BJ (cell line): ENCODE measurements around the gene HMCN2. TPM values are rescaled to one million over a fixed set of nuclear protein-coding genes. Genes with fewer than 3 reads are reported as not detected.

Experiments
- CTCF ChIA-PET: fragments of 350-600 bp; formaldehyde crosslinking; extraction: SDS; loops from one replicate; lab custom pipeline; 2021; ENCODE audit warnings: antibody characterized with exemption, inconsistent platforms; lab: Yijun Ruan, JAX
- POLR2A ChIA-PET: fragments of 300-600 bp; sonication (Branson Sonifier 250); formaldehyde crosslinking; extraction: SDS; loops from one replicate; lab custom pipeline; 2021; ENCODE audit warnings: antibody characterized with exemption; lab: Charles Lee
- DNase-seq: peaks from one replicate; pipeline ENCODE4 v3.0.0-alpha.2; 2011; ENCODE audit warnings: low read depth
- H3K27me3 ChIP-seq: 2 replicates; pipeline ENCODE4 v1.6.0; 2011; ENCODE audit warnings: low read length; ENCODE audit not compliant: control insufficient read depth, insufficient read depth
- H3K36me3 ChIP-seq: 2 replicates; pipeline ENCODE4 v1.5.1; 2011; ENCODE audit warnings: low read length; ENCODE audit not compliant: control insufficient read depth, insufficient read depth
- H3K4me3 ChIP-seq: 2 replicates; pipeline ENCODE4 v1.5.1; 2011; ENCODE audit warnings: low read depth, mild to moderate bottlenecking, control low read depth, low read length
- polyA plus RNA-seq: library from polyadenylated mRNA; depleted of rRNA; stranded (reverse); fragments of >200 nt; gene quantifications from 2 replicates; pipeline ENCODE4 v1.2.3, GENCODE V29; 2011
- TF ChIP-seq, protein P1 (sequence below): IDR thresholded peaks from 2 replicates; pipeline ENCODE4 v1.5.1; 2011; ENCODE audit warnings: low read depth, mild to moderate bottlenecking, control low read depth, inconsistent platforms, low read length, moderate library complexity; ENCODE audit not compliant: insufficient read depth

The HMCN2 gene
- polyA plus RNA-seq, 1 experiment: not detected

DNA sequence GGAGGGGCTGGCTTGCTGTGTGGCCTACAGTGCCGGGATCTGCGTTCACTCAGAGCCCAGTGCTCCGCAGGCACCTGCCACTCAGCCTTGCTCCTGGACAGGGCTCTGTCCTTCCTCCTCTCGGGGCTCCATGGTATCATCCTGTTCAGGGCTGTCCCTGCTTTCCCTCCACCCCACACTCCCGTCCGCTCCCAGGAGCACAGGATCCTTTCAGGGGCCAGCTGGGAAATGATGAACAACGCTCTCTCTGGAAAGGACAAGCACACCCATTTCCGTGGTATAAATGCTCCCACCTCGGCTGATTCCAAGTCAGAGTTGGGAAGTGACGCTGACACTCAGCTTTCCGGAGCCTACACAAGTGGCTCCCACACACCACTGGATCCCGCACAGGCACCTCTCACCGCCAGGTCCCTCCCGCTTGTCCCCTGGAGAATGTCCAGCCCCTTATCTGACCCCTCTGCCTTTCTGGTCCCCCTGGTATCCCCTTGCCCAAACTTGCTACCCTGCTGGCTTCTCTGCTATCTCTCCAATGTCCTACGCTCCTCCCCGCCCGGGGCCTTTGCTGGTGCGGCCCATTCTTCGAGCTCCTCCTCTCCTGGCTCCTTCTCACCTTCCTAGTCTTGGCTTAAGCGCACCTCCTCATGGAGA is 21.3 kb downstream of the HMCN2 start:
- H3K4me3 ChIP-seq: no peak overlapping the region
- peaks cover 39% of the 10 kb centered on the region for H3K27me3 ChIP-seq
- TF ChIP-seq, protein P1, sequence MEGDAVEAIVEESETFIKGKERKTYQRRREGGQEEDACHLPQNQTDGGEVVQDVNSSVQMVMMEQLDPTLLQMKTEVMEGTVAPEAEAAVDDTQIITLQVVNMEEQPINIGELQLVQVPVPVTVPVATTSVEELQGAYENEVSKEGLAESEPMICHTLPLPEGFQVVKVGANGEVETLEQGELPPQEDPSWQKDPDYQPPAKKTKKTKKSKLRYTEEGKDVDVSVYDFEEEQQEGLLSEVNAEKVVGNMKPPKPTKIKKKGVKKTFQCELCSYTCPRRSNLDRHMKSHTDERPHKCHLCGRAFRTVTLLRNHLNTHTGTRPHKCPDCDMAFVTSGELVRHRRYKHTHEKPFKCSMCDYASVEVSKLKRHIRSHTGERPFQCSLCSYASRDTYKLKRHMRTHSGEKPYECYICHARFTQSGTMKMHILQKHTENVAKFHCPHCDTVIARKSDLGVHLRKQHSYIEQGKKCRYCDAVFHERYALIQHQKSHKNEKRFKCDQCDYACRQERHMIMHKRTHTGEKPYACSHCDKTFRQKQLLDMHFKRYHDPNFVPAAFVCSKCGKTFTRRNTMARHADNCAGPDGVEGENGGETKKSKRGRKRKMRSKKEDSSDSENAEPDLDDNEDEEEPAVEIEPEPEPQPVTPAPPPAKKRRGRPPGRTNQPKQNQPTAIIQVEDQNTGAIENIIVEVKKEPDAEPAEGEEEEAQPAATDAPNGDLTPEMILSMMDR: no peak
- no peaks in the 10 kb centered on the region for H3K36me3 ChIP-seq
- CTCF ChIA-PET: interaction anchor here (0.9 kb wide), 1 partner anchor 43 kb away, joined by 3 read pairs; no protein-coding TSS in a partner anchor
- POLR2A ChIA-PET: no interaction called here
- DNase-seq: no peak

DNA sequence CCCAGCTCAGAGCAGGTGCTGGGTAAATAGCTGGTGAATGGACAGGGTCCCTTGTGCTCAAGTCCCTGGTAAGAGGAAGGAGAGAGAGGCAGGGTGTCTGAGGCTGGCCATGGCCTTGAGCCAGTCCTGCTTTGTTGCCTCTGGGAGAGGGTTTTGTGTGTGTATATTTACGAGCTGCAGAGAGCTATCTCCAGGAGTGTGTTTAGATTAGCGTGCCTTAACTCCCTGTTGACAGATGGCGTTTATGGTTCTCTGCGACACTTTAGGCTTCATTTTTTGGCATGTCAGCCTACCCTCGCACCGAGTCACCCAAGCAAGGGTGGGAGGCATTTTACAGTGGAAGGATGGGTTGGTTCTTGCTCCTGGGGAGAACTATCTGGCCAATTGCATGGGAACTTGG is 22.2 kb downstream of the HMCN2 start:
- Histone ChIP-seq H3K4me3 (no peak overlapping the region), H3K27me3 (peaks cover 43% of the 10 kb centered on the region), H3K36me3 (no peaks in the 10 kb centered on the region)
- POLR2A ChIA-PET: no interaction called here
- TF ChIP-seq, protein P1: no peak
- DNase-seq: no peak
- CTCF ChIA-PET: interaction anchor here (0.9 kb wide), 1 partner anchor 44 kb away, joined by 3 read pairs; no protein-coding TSS in a partner anchor

DNA sequence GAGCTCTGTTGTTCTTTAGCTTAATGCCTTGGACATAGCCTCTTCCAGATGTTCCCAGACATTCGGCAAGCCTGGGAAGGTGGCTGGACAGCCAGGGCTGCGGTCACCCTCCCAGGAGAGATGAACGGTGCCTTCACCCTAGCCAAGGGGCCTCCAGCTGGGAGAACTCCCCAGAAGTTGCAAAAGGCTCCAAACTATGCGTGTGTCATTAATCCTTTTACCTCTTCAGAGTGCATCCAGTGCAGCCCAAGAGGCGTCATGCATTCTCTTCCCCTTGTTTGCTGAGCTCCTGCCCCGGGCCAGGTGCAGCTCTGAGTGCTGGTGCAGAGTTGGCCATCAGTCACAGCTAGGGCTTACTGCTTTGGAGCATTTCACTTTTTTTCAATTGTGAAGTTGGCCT is 22.8 kb downstream of the HMCN2 start:
- Histone ChIP-seq H3K4me3 (no peak overlapping the region), H3K36me3 (no peaks in the 10 kb centered on the region), H3K27me3 (peaks cover 45% of the 10 kb centered on the region)
- POLR2A ChIA-PET: no interaction called here
- TF ChIP-seq, protein P1: no peak
- DNase-seq: no peak
- CTCF ChIA-PET: no interaction called here

DNA sequence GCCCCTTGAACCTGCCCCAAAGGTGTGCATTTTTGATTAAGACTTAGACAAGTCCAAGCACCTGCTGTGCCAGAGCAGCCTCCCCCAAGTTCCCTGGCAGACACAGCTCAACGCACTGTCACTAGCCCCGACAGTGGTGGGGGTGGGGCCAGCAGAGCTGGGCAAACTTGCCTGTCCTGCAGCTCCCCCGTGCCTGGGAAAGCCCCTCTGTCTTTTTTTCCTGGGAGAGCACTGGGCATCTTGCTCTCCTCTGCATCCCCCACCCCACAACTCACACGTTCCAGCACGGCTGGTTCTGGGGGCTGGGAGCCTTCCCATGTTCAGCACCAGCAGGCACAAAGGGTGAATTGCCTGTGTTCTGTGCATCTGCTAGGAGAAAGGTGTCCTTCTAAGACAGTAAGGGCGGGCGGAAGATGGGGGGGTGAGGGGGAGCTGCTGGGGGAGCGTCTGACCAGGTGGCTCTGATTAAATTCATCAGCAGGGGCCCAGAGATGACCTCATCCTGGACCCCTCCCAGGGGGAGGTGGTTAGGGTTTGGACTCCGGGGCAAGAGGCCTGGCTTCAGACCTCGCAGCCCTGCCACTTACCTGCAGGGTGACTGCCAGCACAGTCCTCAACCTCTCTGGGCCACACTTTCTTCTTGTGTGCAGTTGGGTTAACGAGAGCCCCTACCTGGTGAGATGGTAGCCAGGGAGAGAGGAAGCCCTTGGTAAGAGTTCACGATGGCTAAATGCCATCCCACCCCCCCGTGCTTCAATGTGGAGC is 23.5 kb downstream of the HMCN2 start:
- CTCF ChIA-PET: no interaction called here
- H3K36me3 ChIP-seq: no peaks in the 10 kb centered on the region

More for the DNA sequence above, 23.5 kb downstream of the HMCN2 start:
- POLR2A ChIA-PET: no interaction called here
- Histone ChIP-seq H3K4me3 (no peak overlapping the region), H3K27me3 (peaks cover 47% of the 10 kb centered on the region)
- TF ChIP-seq, protein P1: no peak
- DNase-seq: no peak
